Choroid plexus epithelial cell (primary cell): Measurements from ENCODE around the gene SEC24D.

Experiments
- DNase-seq: peaks from one replicate; pipeline ENCODE4 v3.0.0-alpha.2; 2010; ENCODE audit warnings: low read depth
- H3K4me3 ChIP-seq: 2 replicates; pipeline ENCODE4 v1.5.1; 2011; ENCODE audit warnings: low read depth, mild to moderate bottlenecking, control low read depth, low read length, moderate library complexity
- CTCF ChIP-seq: conservative IDR thresholded peaks from 2 replicates; pipeline ENCODE4 v1.5.1; 2011; ENCODE audit warnings: low read depth, mild to moderate bottlenecking, control low read depth, inconsistent platforms, low read length, moderate library complexity

SEC24D gene

GRCh38 chr4:118721752-118722151 is 114.2 kb downstream of the SEC24D start:
- TF ChIP-seq CTCF = no peak
- DNase-seq = no peak
- no peak overlapping the region for H3K4me3 ChIP-seq

- no peak for TF ChIP-seq CTCF
- H3K4me3 ChIP-seq = no peak overlapping the region
- DNase-seq = no peak
Measured at GRCh38 chr4:118718511-118719170, 117.3 kb downstream of the SEC24D start.

DNA sequence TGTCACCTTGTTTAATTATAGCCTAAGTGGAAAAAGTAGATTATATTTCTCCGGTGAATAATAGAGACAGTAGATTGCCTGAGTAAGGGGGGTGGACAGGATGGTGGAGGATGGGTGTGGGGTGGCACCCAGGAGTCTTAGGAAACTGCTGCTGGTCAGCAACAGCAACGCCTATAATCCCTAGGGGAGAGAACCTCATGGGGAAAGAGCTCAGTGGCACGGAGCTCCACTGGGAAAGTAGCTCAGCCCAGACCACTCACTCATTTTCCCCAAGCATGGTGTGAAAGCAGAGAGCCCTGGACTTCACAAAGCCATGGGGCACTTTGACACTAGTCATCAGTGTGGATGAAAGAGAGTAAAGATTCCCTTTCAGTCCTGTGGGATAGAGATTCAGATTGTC is 119.6 kb downstream of the SEC24D start:
- H3K4me3 ChIP-seq = no peak overlapping the region
- no peak for DNase-seq
- TF ChIP-seq CTCF = no peak

- TF ChIP-seq CTCF = no peak
- DNase-seq = no peak
- no peak overlapping the region for H3K4me3 ChIP-seq
Measured at GRCh38 chr4:118714682-118715081, 121.2 kb downstream of the SEC24D start.

DNA sequence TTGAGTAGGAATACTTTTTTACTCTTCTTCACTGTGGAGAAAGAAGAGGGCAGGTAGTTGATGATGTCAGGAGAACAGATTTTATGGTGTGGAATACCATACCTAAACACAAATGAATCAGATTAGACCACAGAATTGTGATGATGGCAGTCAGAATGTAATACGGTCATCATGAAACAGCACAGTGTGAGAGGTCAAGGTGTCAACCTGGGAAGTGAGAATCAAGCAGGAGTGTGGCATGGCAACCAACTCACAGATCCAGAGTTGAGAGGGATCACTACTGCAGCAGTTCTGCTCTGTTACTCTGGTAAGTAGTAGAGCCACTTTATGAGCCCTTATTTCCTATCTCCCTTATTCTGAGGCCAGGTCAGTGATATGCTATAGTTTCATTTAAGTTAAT is 123.1 kb downstream of the SEC24D start:
- peak; percentile 55 for DNase-seq
- H3K4me3 ChIP-seq = no peak overlapping the region
- TF ChIP-seq CTCF = no peak

- H3K4me3 ChIP-seq = no peak overlapping the region
- DNase-seq = no peak
- no peak for TF ChIP-seq CTCF
Measured at GRCh38 chr4:118711052-118711451, 124.9 kb downstream of the SEC24D start.

GRCh38 chr4:118703118-118703517 is 132.8 kb downstream of the SEC24D start:
- TF ChIP-seq CTCF = no peak
- H3K4me3 ChIP-seq = no peak overlapping the region
- DNase-seq = no peak
